ENCODE measurements around the gene NFYC.

DNA sequence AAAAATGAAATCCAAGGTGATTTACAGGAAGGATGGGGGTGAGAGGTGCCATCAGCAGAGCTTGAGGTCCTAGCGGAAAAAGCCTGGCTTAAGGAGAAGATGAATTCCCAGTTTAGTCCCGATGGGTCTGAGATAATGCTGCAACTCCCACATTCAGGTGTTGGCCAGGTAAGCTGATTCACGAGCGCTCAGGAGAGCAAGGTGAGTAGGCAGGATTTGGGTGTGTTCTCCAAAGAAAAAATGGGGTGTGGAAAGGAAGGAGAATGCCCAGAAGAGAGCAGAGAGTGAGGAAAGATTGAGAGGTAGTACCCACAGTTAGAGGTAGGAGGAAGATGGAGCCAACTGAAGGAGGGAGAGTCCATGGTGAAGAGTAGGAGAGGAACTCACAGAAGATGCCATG is 38.5 kb upstream of the NFYC start:
- TF ChIP-seq, protein P1, sequence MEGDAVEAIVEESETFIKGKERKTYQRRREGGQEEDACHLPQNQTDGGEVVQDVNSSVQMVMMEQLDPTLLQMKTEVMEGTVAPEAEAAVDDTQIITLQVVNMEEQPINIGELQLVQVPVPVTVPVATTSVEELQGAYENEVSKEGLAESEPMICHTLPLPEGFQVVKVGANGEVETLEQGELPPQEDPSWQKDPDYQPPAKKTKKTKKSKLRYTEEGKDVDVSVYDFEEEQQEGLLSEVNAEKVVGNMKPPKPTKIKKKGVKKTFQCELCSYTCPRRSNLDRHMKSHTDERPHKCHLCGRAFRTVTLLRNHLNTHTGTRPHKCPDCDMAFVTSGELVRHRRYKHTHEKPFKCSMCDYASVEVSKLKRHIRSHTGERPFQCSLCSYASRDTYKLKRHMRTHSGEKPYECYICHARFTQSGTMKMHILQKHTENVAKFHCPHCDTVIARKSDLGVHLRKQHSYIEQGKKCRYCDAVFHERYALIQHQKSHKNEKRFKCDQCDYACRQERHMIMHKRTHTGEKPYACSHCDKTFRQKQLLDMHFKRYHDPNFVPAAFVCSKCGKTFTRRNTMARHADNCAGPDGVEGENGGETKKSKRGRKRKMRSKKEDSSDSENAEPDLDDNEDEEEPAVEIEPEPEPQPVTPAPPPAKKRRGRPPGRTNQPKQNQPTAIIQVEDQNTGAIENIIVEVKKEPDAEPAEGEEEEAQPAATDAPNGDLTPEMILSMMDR (IDR thresholded peaks at IDR 0.05): no peak
- TF ChIP-seq POLR2A (IDR thresholded peaks at IDR 0.05): no peak
